Measurements from ENCODE around the gene FBXL7.

DNA sequence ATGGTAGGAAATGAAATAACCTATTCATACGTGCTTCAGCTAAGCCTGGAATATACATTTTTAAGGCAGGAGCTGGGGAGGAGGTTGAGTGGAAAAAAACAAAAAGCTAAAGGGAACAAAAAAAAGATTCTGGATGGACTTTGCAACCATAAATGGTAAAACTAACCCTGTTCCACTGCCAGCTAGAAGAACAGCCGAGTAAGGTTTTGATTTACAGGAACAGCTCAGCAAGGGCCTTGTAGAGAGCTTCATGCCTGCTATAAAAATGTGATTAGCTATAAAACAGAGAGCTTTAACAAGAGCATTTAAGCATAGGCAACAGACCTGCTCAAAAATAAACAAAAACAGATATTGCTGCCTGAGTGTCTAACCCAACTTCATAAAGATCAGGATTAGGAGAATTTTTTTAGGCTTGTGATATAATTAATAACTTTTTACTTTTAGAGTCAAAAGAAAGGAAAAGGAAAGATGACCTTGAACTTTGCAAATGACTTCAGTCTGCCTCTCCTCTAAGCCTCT, 194.8 kb downstream of the FBXL7 start:
- no peak for TF ChIP-seq POLR2A (IDR thresholded peaks at IDR 0.05)
- TF ChIP-seq, protein P1, sequence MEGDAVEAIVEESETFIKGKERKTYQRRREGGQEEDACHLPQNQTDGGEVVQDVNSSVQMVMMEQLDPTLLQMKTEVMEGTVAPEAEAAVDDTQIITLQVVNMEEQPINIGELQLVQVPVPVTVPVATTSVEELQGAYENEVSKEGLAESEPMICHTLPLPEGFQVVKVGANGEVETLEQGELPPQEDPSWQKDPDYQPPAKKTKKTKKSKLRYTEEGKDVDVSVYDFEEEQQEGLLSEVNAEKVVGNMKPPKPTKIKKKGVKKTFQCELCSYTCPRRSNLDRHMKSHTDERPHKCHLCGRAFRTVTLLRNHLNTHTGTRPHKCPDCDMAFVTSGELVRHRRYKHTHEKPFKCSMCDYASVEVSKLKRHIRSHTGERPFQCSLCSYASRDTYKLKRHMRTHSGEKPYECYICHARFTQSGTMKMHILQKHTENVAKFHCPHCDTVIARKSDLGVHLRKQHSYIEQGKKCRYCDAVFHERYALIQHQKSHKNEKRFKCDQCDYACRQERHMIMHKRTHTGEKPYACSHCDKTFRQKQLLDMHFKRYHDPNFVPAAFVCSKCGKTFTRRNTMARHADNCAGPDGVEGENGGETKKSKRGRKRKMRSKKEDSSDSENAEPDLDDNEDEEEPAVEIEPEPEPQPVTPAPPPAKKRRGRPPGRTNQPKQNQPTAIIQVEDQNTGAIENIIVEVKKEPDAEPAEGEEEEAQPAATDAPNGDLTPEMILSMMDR (IDR thresholded peaks at IDR 0.05) = no peak

Data from lower leg skin (tissue), 3 donors.